Measurements from ENCODE around the gene SNX32. TPM values are rescaled to one million over a fixed set of nuclear protein-coding genes. Genes with fewer than 3 reads are reported as not detected.

The SNX32 gene
- total and polyA plus RNA-seq, 9 of the 15 experiments (the other 6 are each of a cell fraction or from before 2014, with no cell fraction given) = 0.03 TPM; not detected in 7

DNA sequence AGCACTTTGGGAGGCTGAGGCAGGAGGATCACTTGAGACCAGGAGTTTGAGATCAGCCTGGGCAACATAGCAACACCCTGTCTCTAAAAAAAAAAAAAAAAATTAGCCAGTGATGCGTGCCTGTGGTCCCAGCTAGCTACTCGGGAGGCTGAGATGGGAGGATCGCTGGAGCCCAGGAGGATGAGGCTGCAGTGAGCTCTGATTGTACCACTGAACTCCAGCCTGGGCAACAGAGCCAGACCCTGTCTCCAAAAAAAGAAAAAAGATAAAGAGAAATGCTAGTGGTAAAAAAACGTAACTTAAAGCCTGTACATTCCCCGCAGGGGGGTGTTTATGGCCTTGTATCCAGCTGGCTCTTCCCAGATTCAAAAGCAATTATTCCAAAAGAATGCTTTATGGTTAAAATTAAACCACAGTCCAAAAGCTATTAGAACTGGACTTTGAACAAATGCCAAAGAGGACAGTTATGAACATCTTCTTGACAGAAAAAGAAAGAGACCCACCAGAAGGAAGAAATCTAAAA lies 16.4 kb upstream of the SNX32 start (continued):
- TF ChIP-seq SPI1 (IDR thresholded peaks at IDR 0.05; ENCODE audit: borderline replicate concordance, low read depth, low read length) (no peak), KAT8 (IDR thresholded peaks at IDR 0.05; ENCODE audit: low read depth) (no peak), MECOM (CRISPR knock-in tag; IDR thresholded peaks at IDR 0.05) (0 out of 2 replicates have a peak, but pooled peaks have one; percentile 12), ZNF121 (CRISPR knock-in tag; conservative IDR thresholded peaks at IDR 0.05) (peak; percentile 90), ELF2 (CRISPR knock-in tag; IDR thresholded peaks at IDR 0.05) (no peak)
- TF ChIP-seq, protein P1, sequence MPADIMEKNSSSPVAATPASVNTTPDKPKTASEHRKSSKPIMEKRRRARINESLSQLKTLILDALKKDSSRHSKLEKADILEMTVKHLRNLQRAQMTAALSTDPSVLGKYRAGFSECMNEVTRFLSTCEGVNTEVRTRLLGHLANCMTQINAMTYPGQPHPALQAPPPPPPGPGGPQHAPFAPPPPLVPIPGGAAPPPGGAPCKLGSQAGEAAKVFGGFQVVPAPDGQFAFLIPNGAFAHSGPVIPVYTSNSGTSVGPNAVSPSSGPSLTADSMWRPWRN (IDR thresholded peaks at IDR 0.05; ENCODE audit: low read depth) = no peak

DNA sequence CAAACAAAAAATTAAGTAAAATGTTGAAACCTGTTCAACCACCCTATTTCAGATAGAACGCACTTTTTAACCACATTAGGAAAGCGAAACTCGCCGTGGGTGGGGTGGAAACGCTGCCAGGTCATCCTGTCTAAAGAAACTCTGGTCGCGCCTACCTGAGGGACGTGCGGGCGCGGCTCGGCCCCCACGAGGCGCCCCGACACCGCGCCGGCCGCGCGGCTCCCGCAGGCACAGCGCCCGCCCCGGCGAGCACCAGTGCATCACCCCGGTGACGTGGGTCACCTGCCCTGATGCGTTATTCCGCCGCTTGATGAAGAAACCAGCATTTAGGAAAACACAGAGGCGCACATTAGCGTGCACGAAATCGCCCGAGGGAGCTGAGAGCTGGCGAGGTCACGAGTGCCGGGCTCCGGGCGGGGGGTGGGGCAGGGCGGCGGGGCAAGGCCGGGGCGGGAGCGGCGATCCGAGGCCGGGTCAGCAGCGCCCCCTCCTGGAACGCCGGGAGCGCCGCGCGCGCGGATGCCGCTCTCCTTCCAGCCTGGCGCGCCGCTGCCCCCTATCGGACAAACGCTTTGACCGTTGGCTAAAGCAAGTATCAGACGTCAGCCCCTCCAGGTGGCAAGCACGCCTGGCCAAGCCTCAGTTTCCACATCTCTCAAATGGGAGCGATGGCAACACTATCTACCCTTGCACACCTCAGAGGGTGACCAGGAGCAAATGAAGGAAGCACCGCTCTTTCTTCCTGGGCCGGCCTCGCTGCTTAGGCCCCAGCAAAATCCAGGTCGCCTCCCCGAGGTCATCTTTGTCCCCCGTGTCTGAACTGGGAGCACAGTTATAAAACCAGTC lies 15.7 kb upstream of the SNX32 start:
- peak overlapping the region; percentile 63 to 94 for H3K9ac ChIP-seq (ENCODE audit: insufficient read depth in 1 of 2, low read depth in 2 of 2, low read length in 2 of 2)
- H3K9me1 ChIP-seq (ENCODE audit: control insufficient read depth, insufficient read depth, low read length) = no peaks in the 10 kb centered on the region
- peak; percentile 96 for ATAC-seq
- peak overlapping the region; percentile 34; the same call in 1 of the 3 replicates for H3K27ac ChIP-seq (ENCODE audit: extremely low read depth, low read depth, low read length)
- peaks cover 0 to 17% of the 10 kb centered on the region in 2 experiments; a peak in 2 of 5 replicates for H3K4me1 ChIP-seq (replicated peaks in 1 of 2; ENCODE audit: control insufficient read depth in 2 of 2, insufficient read depth in 2 of 2, low read length in 2 of 2)
- intact Hi-C loops (cut with micrococcal nuclease) (loop anchor here (1.0 to 10.0 kb wide), 5 partner anchors 36 to 273 kb away; partner anchors contain the start of gene AP5B1), in situ Hi-C loops (cut with MboI) (no loop called here)
- peak overlapping the region; percentile 97 for H2AFZ ChIP-seq (ENCODE audit: low read depth, low read length)
- no TSS peak for BruUV-seq (replicated peaks)
- ChIA-PET POLR2A (interaction anchor here (0.7 to 3.5 kb wide), 5 partner anchors 37 to 154 kb away, joined by 3 to 12 read pairs (median 3); partner anchors contain the start of genes AP5B1 and RNASEH2C), CTCF (ENCODE audit: low intra/inter-chr PET ratio) (interaction anchor here (0.6 to 3.1 kb wide), 20 partner anchors 10 to 435 kb away, joined by 3 to 45 read pairs (median 4); partner anchors contain the start of genes AP5B1, CFL1, FIBP and KAT5)
- H4K20me1 ChIP-seq (replicated peaks; ENCODE audit: control insufficient read depth, insufficient read depth, low read length) = no peaks in the 10 kb centered on the region
- WGBS (ENCODE audit: insufficient coverage, low coverage, missing lambda C conversion rate) = 8% methylated on average over 61 of the region's 74 CpGs
- H3K9me3 ChIP-seq (replicated peaks; ENCODE audit: control insufficient read depth, insufficient read depth, low read depth, low read length) = no peaks in the 10 kb centered on the region
- peaks cover 3 to 4% of the 10 kb centered on the region in 2 experiments; a peak in 1 of 5 replicates for H3K27me3 ChIP-seq (ENCODE audit: control insufficient read depth in 2 of 2, insufficient read depth in 2 of 2, low read length in 2 of 2)
- no peaks in the 10 kb centered on the region for H3K36me3 ChIP-seq (ENCODE audit: control insufficient read depth, insufficient read depth, low read length)
- DNase-seq (ENCODE audit: extremely low read depth in 1 of 4, low spot score in 3 of 4) = peak; percentile 94 to 97 (median 96)
- FAIRE-seq = peak; percentile 87
- no peaks in the 10 kb centered on the region for H3K79me2 ChIP-seq (ENCODE audit: control insufficient read depth, insufficient read depth, low read length)
- H3K4me3 ChIP-seq = peak overlapping the region; percentile 49
- peak overlapping the region; percentile 78 for H3K4me2 ChIP-seq (ENCODE audit: insufficient read depth, low read length)
- TF ChIP-seq ZNF133 (CRISPR knock-in tag; IDR thresholded peaks at IDR 0.05) = no peak
- TF ChIP-seq SREBF1 (IDR thresholded peaks at IDR 0.05; ENCODE audit: borderline replicate concordance, low read depth, low read length) = no peak
- TF ChIP-seq NFXL1 (CRISPR knock-in tag; IDR thresholded peaks at IDR 0.05) = no peak
- no peak for TF ChIP-seq ZSCAN29 (IDR thresholded peaks at IDR 0.05)
- no peak for TF ChIP-seq MTF1 (CRISPR knock-in tag; IDR thresholded peaks at IDR 0.05; ENCODE audit: borderline replicate concordance)
- TF ChIP-seq, protein P2, sequence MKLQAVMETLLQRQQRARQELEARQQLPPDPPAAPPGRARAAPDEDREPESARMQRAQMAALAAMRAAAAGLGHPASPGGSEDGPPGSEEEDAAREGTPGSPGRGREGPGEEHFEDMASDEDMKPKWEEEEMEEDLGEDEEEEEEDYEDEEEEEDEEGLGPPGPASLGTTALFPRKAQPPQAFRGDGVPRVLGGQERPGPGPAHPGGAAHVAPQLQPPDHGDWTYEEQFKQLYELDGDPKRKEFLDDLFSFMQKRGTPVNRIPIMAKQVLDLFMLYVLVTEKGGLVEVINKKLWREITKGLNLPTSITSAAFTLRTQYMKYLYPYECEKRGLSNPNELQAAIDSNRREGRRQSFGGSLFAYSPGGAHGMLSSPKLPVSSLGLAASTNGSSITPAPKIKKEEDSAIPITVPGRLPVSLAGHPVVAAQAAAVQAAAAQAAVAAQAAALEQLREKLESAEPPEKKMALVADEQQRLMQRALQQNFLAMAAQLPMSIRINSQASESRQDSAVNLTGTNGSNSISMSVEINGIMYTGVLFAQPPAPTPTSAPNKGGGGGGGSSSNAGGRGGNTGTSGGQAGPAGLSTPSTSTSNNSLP (IDR thresholded peaks at IDR 0.05; ENCODE audit: borderline replicate concordance, low read depth, low read length) = no peak
- TF ChIP-seq KHSRP (IDR thresholded peaks at IDR 0.05) = no peak
- TF ChIP-seq, protein P3, sequence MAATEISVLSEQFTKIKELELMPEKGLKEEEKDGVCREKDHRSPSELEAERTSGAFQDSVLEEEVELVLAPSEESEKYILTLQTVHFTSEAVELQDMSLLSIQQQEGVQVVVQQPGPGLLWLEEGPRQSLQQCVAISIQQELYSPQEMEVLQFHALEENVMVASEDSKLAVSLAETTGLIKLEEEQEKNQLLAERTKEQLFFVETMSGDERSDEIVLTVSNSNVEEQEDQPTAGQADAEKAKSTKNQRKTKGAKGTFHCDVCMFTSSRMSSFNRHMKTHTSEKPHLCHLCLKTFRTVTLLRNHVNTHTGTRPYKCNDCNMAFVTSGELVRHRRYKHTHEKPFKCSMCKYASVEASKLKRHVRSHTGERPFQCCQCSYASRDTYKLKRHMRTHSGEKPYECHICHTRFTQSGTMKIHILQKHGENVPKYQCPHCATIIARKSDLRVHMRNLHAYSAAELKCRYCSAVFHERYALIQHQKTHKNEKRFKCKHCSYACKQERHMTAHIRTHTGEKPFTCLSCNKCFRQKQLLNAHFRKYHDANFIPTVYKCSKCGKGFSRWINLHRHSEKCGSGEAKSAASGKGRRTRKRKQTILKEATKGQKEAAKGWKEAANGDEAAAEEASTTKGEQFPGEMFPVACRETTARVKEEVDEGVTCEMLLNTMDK (IDR thresholded peaks at IDR 0.05; ENCODE audit: borderline replicate concordance, insufficient read depth, low read depth, low read length, poor library complexity, severe bottlenecking) = peak; percentile 86
- no peak for TF ChIP-seq IFI16 (CRISPR knock-in tag; IDR thresholded peaks at IDR 0.05)
